GM06990 (cell line): ENCODE measurements around the gene SH2B2.

ENCODE experiments used
- DNase-seq: peaks from one replicate; pipeline ENCODE4 v3.0.0-alpha.2; 2011; ENCODE audit not compliant: insufficient read length; ENCODE audit errors: extremely low read depth
- H3K27me3 ChIP-seq: replicated peaks from 2 replicates; pipeline ENCODE4 v1.6.0; 2011; ENCODE audit warnings: low read length; ENCODE audit not compliant: control insufficient read depth, insufficient read depth
- H3K36me3 ChIP-seq: 2 replicates; pipeline ENCODE4 v1.5.1; 2011; ENCODE audit warnings: low read length; ENCODE audit not compliant: control insufficient read depth, insufficient read depth
- H3K4me3 ChIP-seq: replicated peaks from 2 replicates; pipeline ENCODE4 v1.5.1; 2011; ENCODE audit warnings: low read depth, mild to moderate bottlenecking, control low read depth, low read length
- CTCF ChIP-seq: IDR thresholded peaks from 2 replicates; pipeline ENCODE4 v1.5.1; 2011; ENCODE audit warnings: low read length, control low read depth, mild to moderate bottlenecking, inconsistent platforms; ENCODE audit not compliant: insufficient read depth, poor library complexity, severe bottlenecking

SH2B2 gene

DNA sequence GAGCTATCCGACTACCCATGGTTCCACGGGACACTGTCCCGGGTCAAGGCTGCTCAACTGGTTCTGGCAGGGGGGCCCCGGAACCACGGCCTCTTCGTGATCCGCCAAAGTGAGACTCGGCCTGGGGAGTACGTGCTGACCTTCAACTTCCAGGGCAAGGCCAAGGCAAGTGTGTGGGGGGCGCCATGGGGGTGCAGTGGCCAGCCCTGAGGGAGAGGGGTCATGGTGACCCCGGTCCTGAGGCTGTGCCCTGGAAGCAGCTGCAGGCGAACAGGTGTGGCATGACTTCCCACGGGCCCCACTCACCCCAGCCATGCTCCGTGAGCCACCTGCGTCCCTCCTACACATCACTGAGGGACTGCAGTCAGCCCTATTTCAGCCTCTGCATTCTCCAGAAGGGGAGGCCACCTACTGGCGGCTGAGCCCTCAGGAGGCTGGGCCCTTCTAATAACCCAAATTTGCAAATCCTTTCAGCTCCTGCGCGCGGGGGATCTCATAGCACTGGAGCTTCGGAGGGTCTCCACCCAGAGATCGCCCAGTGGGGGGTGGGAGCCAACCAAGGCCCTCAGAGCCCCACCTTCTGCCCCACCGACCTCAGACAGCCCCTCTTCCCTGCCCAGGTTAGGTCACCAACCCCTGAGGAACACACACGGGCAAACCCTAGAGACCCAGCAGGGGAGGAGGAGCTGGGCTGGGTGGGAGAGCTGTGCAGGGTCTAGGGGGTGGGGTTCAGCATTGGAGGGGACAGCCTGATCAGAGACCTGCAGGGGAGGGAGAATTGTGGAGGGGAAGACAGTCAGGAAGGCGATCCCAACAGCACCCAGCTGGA is 30.8 kb downstream of the SH2B2 start:
- Histone ChIP-seq H3K36me3 (peaks cover 34% of the 10 kb centered on the region), H3K27me3 (no peaks in the 10 kb centered on the region)
- DNase-seq, result no peak

GRCh38 chr7:102318482-102318971 is 31.9 kb downstream of the SH2B2 start:
- Histone ChIP-seq H3K4me3 (no peak overlapping the region), H3K27me3 (no peaks in the 10 kb centered on the region), H3K36me3 (peaks cover 34% of the 10 kb centered on the region)
- no peak for DNase-seq
- no peak for TF ChIP-seq CTCF

More for the DNA sequence above, 30.8 kb downstream of the SH2B2 start:
- peak; percentile 4 for TF ChIP-seq CTCF
- no peak overlapping the region for H3K4me3 ChIP-seq

DNA sequence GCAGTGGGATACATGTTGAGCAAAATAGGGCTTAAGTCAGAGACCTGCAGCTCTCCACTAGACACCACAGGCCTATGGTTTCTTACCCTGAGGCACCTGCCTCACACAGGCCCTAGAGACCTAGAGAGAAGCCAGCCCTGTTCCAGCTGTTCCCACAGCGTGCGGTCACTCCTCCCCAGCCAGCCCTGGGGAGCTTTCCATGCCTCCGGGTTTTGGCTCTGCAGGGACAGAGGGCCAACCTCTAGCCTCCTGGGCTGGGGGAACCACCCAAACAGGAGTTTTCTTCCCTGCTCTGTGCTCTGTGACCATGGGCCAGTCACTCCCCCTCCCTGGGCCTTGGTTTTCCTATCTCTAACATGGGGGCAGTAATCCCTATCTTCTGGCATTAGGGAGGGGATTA is 33.0 kb downstream of the SH2B2 start:
- DNase-seq, result no peak
- TF ChIP-seq CTCF, result no peak
- peaks cover 26% of the 10 kb centered on the region for H3K36me3 ChIP-seq

GRCh38 chr7:102320181-102320580 is 33.5 kb downstream of the SH2B2 start:
- no peak for TF ChIP-seq CTCF
- Histone ChIP-seq H3K27me3 (no peaks in the 10 kb centered on the region), H3K4me3 (no peak overlapping the region), H3K36me3 (peaks cover 26% of the 10 kb centered on the region)
- DNase-seq, result no peak

More for the DNA sequence above, 33.0 kb downstream of the SH2B2 start:
- Histone ChIP-seq H3K27me3 (no peaks in the 10 kb centered on the region), H3K4me3 (no peak overlapping the region)

GRCh38 chr7:102320601-102321350 is 34.1 kb downstream of the SH2B2 start:
- H3K4me3 ChIP-seq, result no peak overlapping the region
- H3K36me3 ChIP-seq, result peaks cover 25% of the 10 kb centered on the region
- TF ChIP-seq CTCF, result no peak
- H3K27me3 ChIP-seq, result no peaks in the 10 kb centered on the region
- DNase-seq, result no peak
